Measurements from ENCODE around the gene MCUR1. TPM values are rescaled to one million over a fixed set of nuclear protein-coding genes. Genes with fewer than 3 reads are reported as not detected.
A peak's percentile ranks its signal among the peaks of the same experiment; 100 is the strongest.
"Not testable (repeated sequence)": the region's sequence is repeated elsewhere in the genome, so short reads cannot be mapped to it uniquely, and the experiment has no call there.

MCUR1 gene
- total and polyA plus RNA-seq, 2 experiments from 2014 or later: 13.6 to 28.3 TPM

GRCh38 chr6:13831615-13832014 is 17.3 kb upstream of the MCUR1 start:
- Histone ChIP-seq H4K20me1 (ENCODE audit: insufficient read depth) (no peaks in the 10 kb centered on the region), H3K79me2 (ENCODE audit: insufficient read depth) (no peaks in the 10 kb centered on the region), H3K9me2 (ENCODE audit: insufficient read depth) (no peaks in the 10 kb centered on the region), H3K27me3 (replicated peaks; ENCODE audit: insufficient read depth) (peaks cover 7% of the 10 kb centered on the region), H3K36me3 (ENCODE audit: low read depth) (no peaks in the 10 kb centered on the region), H3K27ac (no peak overlapping the region), H3K4me3 (no peak overlapping the region), H3K9me3 (ENCODE audit: low read depth) (no peaks in the 10 kb centered on the region), H3F3A (ENCODE audit: insufficient read depth) (no peaks in the 10 kb centered on the region), H2AFZ (no peak overlapping the region), H3K9ac (no peak overlapping the region), H3K4me1 (ENCODE audit: insufficient read depth) (no peaks in the 10 kb centered on the region), H3K4me2 (ENCODE audit: unreplicated experiment) (no peak overlapping the region)
- in situ Hi-C loops (cut with MboI): no loop called here
- no peak for DNase-seq
- TF ChIP-seq EZH2phosphoT487 (IDR thresholded peaks at IDR 0.05; ENCODE audit: insufficient read depth, low read depth): no peak
- no peak for TF ChIP-seq EZH2 (IDR thresholded peaks at IDR 0.05; ENCODE audit: insufficient read depth, poor library complexity, severe bottlenecking)
- WGBS, 2 experiments (ENCODE audit: low coverage in 1 of 2, low lambda C conversion rate in 2 of 2, missing lambda C conversion rate in 2 of 2): 80 to 92% methylated on average over 7 of the region's 7 CpGs

GRCh38 chr6:13830803-13831202 is 16.4 kb upstream of the MCUR1 start:
- TF ChIP-seq EZH2 (IDR thresholded peaks at IDR 0.05; ENCODE audit: insufficient read depth, poor library complexity, severe bottlenecking) (no peak), EZH2phosphoT487 (IDR thresholded peaks at IDR 0.05; ENCODE audit: insufficient read depth, low read depth) (no peak)
- Histone ChIP-seq H3K4me1 (ENCODE audit: insufficient read depth) (no peaks in the 10 kb centered on the region), H3K9me2 (ENCODE audit: insufficient read depth) (no peaks in the 10 kb centered on the region), H3K9ac (no peak overlapping the region), H3K27me3 (replicated peaks; ENCODE audit: insufficient read depth) (peaks cover 7% of the 10 kb centered on the region), H3K27ac (no peak overlapping the region), H3K9me3 (ENCODE audit: low read depth) (no peaks in the 10 kb centered on the region), H3K4me3 (no peak overlapping the region), H3K36me3 (ENCODE audit: low read depth) (no peaks in the 10 kb centered on the region), H3F3A (ENCODE audit: insufficient read depth) (no peaks in the 10 kb centered on the region), H2AFZ (no peak overlapping the region), H3K79me2 (ENCODE audit: insufficient read depth) (no peaks in the 10 kb centered on the region), H4K20me1 (ENCODE audit: insufficient read depth) (no peaks in the 10 kb centered on the region), H3K4me2 (ENCODE audit: unreplicated experiment) (no peak overlapping the region)
- in situ Hi-C loops (cut with MboI): no loop called here
- WGBS, 2 experiments (ENCODE audit: low coverage in 1 of 2, low lambda C conversion rate in 2 of 2, missing lambda C conversion rate in 2 of 2): 34 to 37% methylated on average over 3 to 4 of the region's 4 CpGs
- peak; percentile 13 for DNase-seq

GRCh38 chr6:13829419-13829818 is 15.1 kb upstream of the MCUR1 start:
- DNase-seq; H4K20me1 ChIP-seq (ENCODE audit: insufficient read depth); in situ Hi-C loops (cut with MboI): not testable (repeated sequence)

GRCh38 chr6:13828656-13829301 is 14.4 kb upstream of the MCUR1 start:
- H4K20me1 ChIP-seq (ENCODE audit: insufficient read depth); H3K4me3 ChIP-seq; DNase-seq; H3K27me3 ChIP-seq (replicated peaks; ENCODE audit: insufficient read depth); H3K27ac ChIP-seq; H3K9me3 ChIP-seq (ENCODE audit: low read depth); H3K36me3 ChIP-seq (ENCODE audit: low read depth); H3K79me2 ChIP-seq (ENCODE audit: insufficient read depth); H3K9me2 ChIP-seq (ENCODE audit: insufficient read depth); H3K4me1 ChIP-seq (ENCODE audit: insufficient read depth); H3K4me2 ChIP-seq (ENCODE audit: unreplicated experiment); H3K9ac ChIP-seq; in situ Hi-C loops (cut with MboI); H3F3A ChIP-seq (ENCODE audit: insufficient read depth); H2AFZ ChIP-seq: not testable (repeated sequence)
- 80 to 84% methylated on average over 11 of the region's 11 CpGs for WGBS, 2 experiments (ENCODE audit: low coverage in 1 of 2, low lambda C conversion rate in 2 of 2, missing lambda C conversion rate in 2 of 2)

More at GRCh38 chr6:13829419-13829818, 15.1 kb upstream of the MCUR1 start:
- not testable (repeated sequence) for H3K9ac ChIP-seq; H2AFZ ChIP-seq; H3K4me3 ChIP-seq; H3K4me1 ChIP-seq (ENCODE audit: insufficient read depth); H3F3A ChIP-seq (ENCODE audit: insufficient read depth); H3K27me3 ChIP-seq (replicated peaks; ENCODE audit: insufficient read depth); H3K4me2 ChIP-seq (ENCODE audit: unreplicated experiment); H3K9me3 ChIP-seq (ENCODE audit: low read depth); H3K27ac ChIP-seq; H3K79me2 ChIP-seq (ENCODE audit: insufficient read depth); H3K36me3 ChIP-seq (ENCODE audit: low read depth); H3K9me2 ChIP-seq (ENCODE audit: insufficient read depth)
- 71 to 72% methylated on average over 5 of the region's 5 CpGs for WGBS, 2 experiments (ENCODE audit: low coverage in 1 of 2, low lambda C conversion rate in 2 of 2, missing lambda C conversion rate in 2 of 2)

- no peaks in the 10 kb centered on the region for H3F3A ChIP-seq (ENCODE audit: insufficient read depth)
- no peaks in the 10 kb centered on the region for H3K36me3 ChIP-seq (ENCODE audit: low read depth)
- no peak overlapping the region for H3K9ac ChIP-seq
- 63 to 73% methylated on average over 2 of the region's 2 CpGs for WGBS, 2 experiments (ENCODE audit: low coverage in 1 of 2, low lambda C conversion rate in 2 of 2, missing lambda C conversion rate in 2 of 2)
- H3K4me3 ChIP-seq: no peak overlapping the region
- in situ Hi-C loops (cut with MboI): no loop called here
- H2AFZ ChIP-seq: no peak overlapping the region
- H3K4me2 ChIP-seq (ENCODE audit: unreplicated experiment): no peak overlapping the region
- TF ChIP-seq EZH2 (IDR thresholded peaks at IDR 0.05; ENCODE audit: insufficient read depth, poor library complexity, severe bottlenecking): no peak
- TF ChIP-seq EZH2phosphoT487 (IDR thresholded peaks at IDR 0.05; ENCODE audit: insufficient read depth, low read depth): no peak
- no peak for DNase-seq
- H3K9me2 ChIP-seq (ENCODE audit: insufficient read depth): no peaks in the 10 kb centered on the region
- H3K27me3 ChIP-seq (replicated peaks; ENCODE audit: insufficient read depth): no peaks in the 10 kb centered on the region
- no peaks in the 10 kb centered on the region for H3K9me3 ChIP-seq (ENCODE audit: low read depth)
- H3K79me2 ChIP-seq (ENCODE audit: insufficient read depth): no peaks in the 10 kb centered on the region
- no peaks in the 10 kb centered on the region for H3K4me1 ChIP-seq (ENCODE audit: insufficient read depth)
- H3K27ac ChIP-seq: no peak overlapping the region
- no peaks in the 10 kb centered on the region for H4K20me1 ChIP-seq (ENCODE audit: insufficient read depth)
These were observed 12.7 kb upstream of the MCUR1 start for GRCh38 chr6:13827032-13827431.
